K562 (cell line): ENCODE results near the gene THEM4. TPM values are rescaled to one million over a fixed set of nuclear protein-coding genes. Genes with fewer than 3 reads are reported as not detected.

Experiments
- ATAC-seq: fragments of 200-7000 bp; cut with Tn5 transposase; 3 replicates; pipeline ENCODE4 v1.9.1; 2020; ENCODE audit warnings: moderate library complexity
- BruUV-seq: library from RNA; stranded (reverse); fragments of 400-500 nt; replicated peaks from 2 replicates; lab custom pipeline; 2021; lab: Mats Ljungman, UMichigan
- CTCF ChIA-PET: fragments of 300-600 bp; formaldehyde crosslinking; extraction: SDS; loops from one replicate; lab custom pipeline; 2021; ENCODE audit warnings: low intra/inter-chr PET ratio; lab: Yijun Ruan, JAX
- POLR2A ChIA-PET: fragments of 300-600, 350-650 bp; sonication (Branson Sonifier 250); formaldehyde crosslinking; extraction: SDS; loops from one replicate; lab custom pipeline; 2021; ENCODE audit warnings: antibody characterized with exemption, inconsistent platforms; lab: Yijun Ruan, JAX
- DNase-seq, 4 experiments: peaks; one replicate each; pipeline versions ENCODE4 v3.0.0 to v3.0.0-alpha.2; 2011 to 2018; ENCODE audit warnings: low spot score in 3 of 4, mixed read lengths in 3 of 4; ENCODE audit errors: extremely low read depth in 1 of 4
- FAIRE-seq: peaks from 2 replicates; lab custom pipeline; 2011; peaks lifted over from hg19 to GRCh38; lab: Jason Lieb, UNC
- H2AFZ ChIP-seq: 2 replicates; pipeline ENCODE4 v1.6.0; 2011; ENCODE audit warnings: low read depth, low read length, control low read depth, inconsistent platforms
- H3K27ac ChIP-seq: fragments of 200-600 bp; 3 replicates; pipeline ENCODE4 v1.8.0; 2011; ENCODE audit warnings: low read depth, mild to moderate bottlenecking, control low read depth, inconsistent platforms, low read length, moderate library complexity, mixed read lengths; ENCODE audit errors: extremely low read depth
- H3K27me3 ChIP-seq, 2 experiments: fragments of 300-600 bp in 1 of 2; 2 replicates in 1 of 2; 3 replicates in 1 of 2; pipeline versions ENCODE4 v1.6.0 to v1.8.0; 2011; ENCODE audit warnings: inconsistent platforms in 2 of 2, low read length in 2 of 2, mild to moderate bottlenecking in 1 of 2, mixed read lengths in 1 of 2, moderate library complexity in 1 of 2; ENCODE audit not compliant: control insufficient read depth in 2 of 2, insufficient read depth in 2 of 2
- H3K36me3 ChIP-seq: fragments of 300-600 bp; 3 replicates; pipeline ENCODE4 v1.8.0; 2011; ENCODE audit warnings: mild to moderate bottlenecking, low read length, inconsistent platforms; ENCODE audit not compliant: control insufficient read depth, insufficient read depth
- H3K4me1 ChIP-seq, 2 experiments: fragments of 200-600 bp in 1 of 2; replicated peaks in 1 of 2; 2 replicates in 1 of 2; 3 replicates in 1 of 2; pipeline versions ENCODE4 v1.5.1 to v1.8.0; 2011; ENCODE audit warnings: inconsistent platforms in 2 of 2, low read length in 2 of 2, mild to moderate bottlenecking in 1 of 2, mixed read lengths in 1 of 2, moderate library complexity in 1 of 2; ENCODE audit not compliant: control insufficient read depth in 2 of 2, insufficient read depth in 2 of 2
- H3K4me2 ChIP-seq: 2 replicates; pipeline ENCODE4 v1.6.1; 2011; ENCODE audit warnings: low read length, control low read depth, inconsistent platforms, mixed read lengths; ENCODE audit not compliant: insufficient read depth
- H3K4me3 ChIP-seq: fragments of 200-600 bp; sonication (generic), shearing (Covaris generic); 2 replicates; pipeline ENCODE4 v1.5.1; 2016; ENCODE audit warnings: control low read depth, inconsistent platforms
- H3K79me2 ChIP-seq: fragments of 200-600 bp; 3 replicates; pipeline ENCODE4 v1.8.0; 2011; ENCODE audit warnings: low read length, inconsistent platforms; ENCODE audit not compliant: control insufficient read depth, insufficient read depth
- H3K9ac ChIP-seq, 2 experiments: 2 replicates each; pipeline versions ENCODE4 v1.6.0 to v1.6.1; 2011; ENCODE audit warnings: low read depth in 2 of 2, low read length in 2 of 2, control low read depth in 1 of 2, inconsistent platforms in 1 of 2, mild to moderate bottlenecking in 1 of 2, mixed read lengths in 1 of 2; ENCODE audit not compliant: insufficient read depth in 1 of 2
- H3K9me1 ChIP-seq: one replicate; pipeline ENCODE4 v1.6.0; 2011; ENCODE audit warnings: inconsistent platforms, mild to moderate bottlenecking, low read length, moderate library complexity; ENCODE audit not compliant: control insufficient read depth, insufficient read depth
- H3K9me3 ChIP-seq: replicated peaks from 2 replicates; pipeline ENCODE4 v1.5.1; 2011; ENCODE audit warnings: low read depth, low read length, inconsistent platforms; ENCODE audit not compliant: control insufficient read depth, insufficient read depth
- H4K20me1 ChIP-seq: replicated peaks from 2 replicates; pipeline ENCODE4 v1.6.1; 2011; ENCODE audit warnings: low read length, inconsistent platforms, mixed read lengths; ENCODE audit not compliant: control insufficient read depth, insufficient read depth
- CBFA2T3 ChIP-seq: fragments of 450-650 bp; IDR thresholded peaks from 2 replicates; pipeline ENCODE4 v1.6.1; 2017
- MAFF ChIP-seq: IDR thresholded peaks from 2 replicates; pipeline ENCODE4 v1.6.1; 2012; ENCODE audit warnings: low read length, improper control_type of control experiment
- PYGO2 ChIP-seq: fragments of 450-650 bp; IDR thresholded peaks from 2 replicates; pipeline ENCODE4 v1.6.1; 2016; ENCODE audit warnings: mild to moderate bottlenecking, missing genetic modification characterization, moderate library complexity, missing compliant biosample characterization
- SRSF3 ChIP-seq: fragments of 200-400 bp; formaldehyde crosslinking; IDR thresholded peaks from 2 replicates; pipeline ENCODE4 v1.6.1; 2016; ENCODE audit warnings: mild to moderate bottlenecking, low read length, moderate library complexity; ENCODE audit not compliant: insufficient read depth
- WGBS: fragments of 100-300 bp; shearing (Covaris generic); methylation state at CpG from one replicate; pipeline ENCODE4 v1.1.6; 2016; ENCODE audit warnings: low coverage, mixed read lengths; ENCODE audit not compliant: insufficient coverage; ENCODE audit errors: missing lambda C conversion rate; 5-methylcytosine and 5-hydroxymethylcytosine counted together
- in situ Hi-C: fragments of 300-500 bp; cut with MboI; formaldehyde crosslinking; loops from 4 replicates; pipeline ENCODE4 v1.15.0; 2018; ENCODE audit warnings: inconsistent platforms, mixed read lengths
- intact Hi-C: fragments of 100-400 bp; cut with micrococcal nuclease; formaldehyde crosslinking; loops from 2 replicates; pipeline ENCODE4 v1.14.2; 2022
- polyA plus RNA-seq, 8 experiments: library from polyadenylated mRNA; depleted of rRNA in 4 of 8; stranded (reverse) in 5 of 8; unstranded in 3 of 8; fragments of >200 nt; fragmentation: Nextera tagmentation in 2 of 8; fragmentation: Illumina TruSeq in 1 of 8; extraction: Ambion mirVana in 2 of 8; extraction: Trizol in 1 of 8; gene quantifications; 2 replicates each; pipeline versions ENCODE4 v1.2.1 to v1.2.3, GENCODE V29; 2011 to 2014; ENCODE audit warnings: inconsistent platforms in 1 of 8, missing spikeins in 1 of 8
- total RNA-seq, 7 experiments: library from RNA; depleted of rRNA in 6 of 7; stranded (reverse); fragments of >200 nt in 6 of 7; fragmentation: Illumina TruSeq in 2 of 7; extraction: Trizol in 2 of 7; gene quantifications; 2 replicates each; pipeline versions ENCODE4 v1.2.1 to v1.2.3, GENCODE V29; 2011 to 2021; ENCODE audit warnings: low replicate concordance in 1 of 7
- TF ChIP-seq, protein P1 (sequence below): fragments of 250-450 bp; sonication (Bioruptor Pico); IDR thresholded peaks from 2 replicates; pipeline ENCODE4 v1.5.0; 2020; ENCODE audit warnings: mild to moderate bottlenecking, borderline replicate concordance
- TF ChIP-seq, protein P2 (sequence below): fragments of 250-450 bp; sonication (Bioruptor Pico); IDR thresholded peaks from 2 replicates; pipeline ENCODE4 v1.4.0; 2020; ENCODE audit warnings: mild to moderate bottlenecking, moderate library complexity

Gene THEM4
- total and polyA plus RNA-seq, 9 of the 15 experiments (the other 6 are each of a cell fraction or from before 2014, with no cell fraction given) = 8.6 to 71.9 (median 35.3) TPM

DNA sequence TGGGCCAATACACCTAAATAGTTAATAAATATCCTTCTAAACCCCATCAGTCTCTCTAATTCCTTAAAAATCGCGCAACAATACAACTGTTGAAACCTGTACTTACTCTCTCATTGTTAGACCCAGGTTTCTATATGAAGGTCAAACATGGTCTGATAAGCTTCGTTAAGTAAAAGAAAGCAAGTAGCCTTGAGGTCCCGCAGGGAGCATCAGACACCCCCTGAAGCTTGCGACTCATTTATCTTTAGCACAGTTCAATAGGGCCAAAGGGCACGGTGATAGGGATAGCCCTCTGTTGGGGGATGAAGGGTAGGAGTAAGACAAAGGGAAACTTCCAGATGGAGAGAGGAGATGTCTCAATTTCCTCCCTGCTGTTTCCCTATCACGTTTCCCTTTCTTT, 27.3 kb upstream of the THEM4 start:
- FAIRE-seq = no peak
- WGBS = 1% methylated on average over 7 of the region's 7 CpGs
- CTCF ChIA-PET = interaction anchor here (0.6 kb wide), 1 partner anchor 10 kb away, joined by 3 read pairs; no protein-coding TSS in a partner anchor

DNA sequence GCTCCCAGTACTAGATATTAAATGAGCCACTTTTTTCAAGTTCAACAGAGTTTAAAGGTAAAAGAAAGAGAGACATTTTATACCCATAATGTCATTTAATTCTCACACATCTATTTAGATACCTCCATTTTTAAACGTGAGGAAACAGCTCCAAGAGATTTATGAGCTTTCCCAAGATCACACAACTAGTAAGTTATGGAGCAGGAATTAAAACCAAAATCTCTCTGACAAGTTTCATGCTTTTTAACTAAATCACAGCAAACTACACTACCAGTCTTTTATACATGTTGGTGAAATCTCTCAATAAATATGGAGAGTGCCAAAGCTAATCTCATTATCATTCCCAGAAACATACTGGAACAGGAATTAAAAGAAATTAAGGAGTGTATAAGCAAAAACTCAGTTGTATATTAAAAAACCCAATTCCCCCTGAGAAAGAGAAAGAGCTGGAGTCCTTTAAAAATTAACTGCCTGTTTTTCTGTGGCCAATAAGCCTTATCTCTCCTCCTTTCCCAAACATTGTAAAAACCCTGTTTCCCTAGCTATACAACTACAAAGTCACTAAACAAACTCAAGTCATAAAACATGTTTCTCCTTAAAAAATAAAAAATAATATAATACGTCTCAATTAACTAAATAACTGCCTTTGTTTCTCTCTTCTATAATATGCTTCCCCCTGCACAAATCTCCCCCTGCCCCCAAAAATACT, 26.7 kb upstream of the THEM4 start:
- Histone ChIP-seq H4K20me1 (no peaks in the 10 kb centered on the region), H3K9me1 (no peaks in the 10 kb centered on the region), H3K4me2 (no peak overlapping the region), H2AFZ (no peak overlapping the region), H3K27ac (no peak overlapping the region), H3K79me2 (no peaks in the 10 kb centered on the region), H3K4me1 (peaks cover 0 to 7% of the 10 kb centered on the region in 2 experiments; a peak in 2 of 5 replicates), H3K9me3 (no peaks in the 10 kb centered on the region), H3K9ac (no peak overlapping the region), H3K36me3 (no peaks in the 10 kb centered on the region), H3K4me3 (no peak overlapping the region), H3K27me3 (no peaks in the 10 kb centered on the region)
- FAIRE-seq (no peak), DNase-seq (no peak), ATAC-seq (no peak)
- ChIA-PET POLR2A (interaction anchor here (0.5 to 1.7 kb wide), 6 partner anchors 37 to 1193 kb away, joined by 3 to 4 read pairs (median 3); no protein-coding TSS in a partner anchor), CTCF (interaction anchor here (0.6 kb wide), 1 partner anchor 9 kb away, joined by 3 read pairs; no protein-coding TSS in a partner anchor)
- intact Hi-C loops (loop anchor here (10.0 kb wide), 1 partner anchor 249 kb away; no protein-coding TSS in a partner anchor), in situ Hi-C loops (no loop called here)
- 19% methylated on average over 2 of the region's 2 CpGs for WGBS
- TF ChIP-seq, protein P1, sequence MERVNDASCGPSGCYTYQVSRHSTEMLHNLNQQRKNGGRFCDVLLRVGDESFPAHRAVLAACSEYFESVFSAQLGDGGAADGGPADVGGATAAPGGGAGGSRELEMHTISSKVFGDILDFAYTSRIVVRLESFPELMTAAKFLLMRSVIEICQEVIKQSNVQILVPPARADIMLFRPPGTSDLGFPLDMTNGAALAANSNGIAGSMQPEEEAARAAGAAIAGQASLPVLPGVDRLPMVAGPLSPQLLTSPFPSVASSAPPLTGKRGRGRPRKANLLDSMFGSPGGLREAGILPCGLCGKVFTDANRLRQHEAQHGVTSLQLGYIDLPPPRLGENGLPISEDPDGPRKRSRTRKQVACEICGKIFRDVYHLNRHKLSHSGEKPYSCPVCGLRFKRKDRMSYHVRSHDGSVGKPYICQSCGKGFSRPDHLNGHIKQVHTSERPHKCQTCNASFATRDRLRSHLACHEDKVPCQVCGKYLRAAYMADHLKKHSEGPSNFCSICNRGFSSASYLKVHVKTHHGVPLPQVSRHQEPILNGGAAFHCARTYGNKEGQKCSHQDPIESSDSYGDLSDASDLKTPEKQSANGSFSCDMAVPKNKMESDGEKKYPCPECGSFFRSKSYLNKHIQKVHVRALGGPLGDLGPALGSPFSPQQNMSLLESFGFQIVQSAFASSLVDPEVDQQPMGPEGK (CRISPR knock-in tag) = no peak
- TF ChIP-seq, protein P2, sequence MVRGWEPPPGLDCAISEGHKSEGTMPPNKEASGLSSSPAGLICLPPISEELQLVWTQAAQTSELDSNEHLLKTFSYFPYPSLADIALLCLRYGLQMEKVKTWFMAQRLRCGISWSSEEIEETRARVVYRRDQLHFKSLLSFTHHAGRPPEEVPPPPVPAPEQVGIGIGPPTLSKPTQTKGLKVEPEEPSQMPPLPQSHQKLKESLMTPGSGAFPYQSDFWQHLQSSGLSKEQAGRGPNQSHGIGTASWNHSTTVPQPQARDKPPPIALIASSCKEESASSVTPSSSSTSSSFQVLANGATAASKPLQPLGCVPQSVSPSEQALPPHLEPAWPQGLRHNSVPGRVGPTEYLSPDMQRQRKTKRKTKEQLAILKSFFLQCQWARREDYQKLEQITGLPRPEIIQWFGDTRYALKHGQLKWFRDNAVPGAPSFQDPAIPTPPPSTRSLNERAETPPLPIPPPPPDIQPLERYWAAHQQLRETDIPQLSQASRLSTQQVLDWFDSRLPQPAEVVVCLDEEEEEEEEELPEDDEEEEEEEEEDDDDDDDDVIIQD = no peak
- TF ChIP-seq MAFF = no peak
- no peak for TF ChIP-seq SRSF3
- no TSS peak for BruUV-seq

More for the DNA sequence above, 27.3 kb upstream of the THEM4 start:
- H3K4me3 ChIP-seq = no peak overlapping the region
- peak overlapping the region; percentile 51; the same call in 1 of the 2 replicates for H2AFZ ChIP-seq
- POLR2A ChIA-PET = interaction anchor here (0.5 to 1.7 kb wide), 6 partner anchors 40 to 1194 kb away, joined by 3 to 4 read pairs (median 3); no protein-coding TSS in a partner anchor
- no peaks in the 10 kb centered on the region for H3K79me2 ChIP-seq
- H3K27ac ChIP-seq = no peak overlapping the region
- no peaks in the 10 kb centered on the region for H4K20me1 ChIP-seq
- intact Hi-C loops = loop anchor here (10.0 kb wide), 1 partner anchor 248 kb away; no protein-coding TSS in a partner anchor
- H3K36me3 ChIP-seq = no peaks in the 10 kb centered on the region
- DNase-seq = peak in 3 of 4 experiments; percentile 44 to 65 (median 49)
- peak; percentile 42; the same call in 2 of the 3 replicates for ATAC-seq
- peaks cover 0 to 7% of the 10 kb centered on the region in 2 experiments; a peak in 2 of 5 replicates for H3K4me1 ChIP-seq
- peak overlapping the region; percentile 64 for H3K4me2 ChIP-seq
- in situ Hi-C loops = no loop called here
- H3K9ac ChIP-seq = no peak overlapping the region
- H3K9me3 ChIP-seq = no peaks in the 10 kb centered on the region
- no peaks in the 10 kb centered on the region for H3K9me1 ChIP-seq
- no peaks in the 10 kb centered on the region for H3K27me3 ChIP-seq
- no TSS peak for BruUV-seq
- TF ChIP-seq PYGO2 (tag) (no peak), CBFA2T3 (peak; percentile 52; the same call in 1 of the 2 replicates)
